Mesodermal cell (in vitro differentiated cells): Measurements from ENCODE around the gene NOC2L.

Experiments
- H3K27ac ChIP-seq: 2 replicates; pipeline ENCODE4 v1.7.0; 2013; ENCODE audit warnings: mild to moderate bottlenecking, low read depth, low read length, moderate library complexity; ENCODE audit not compliant: severe bottlenecking
- H3K36me3 ChIP-seq: 2 replicates; pipeline ENCODE4 v1.7.1; 2013; ENCODE audit warnings: mild to moderate bottlenecking, low read length, moderate library complexity; ENCODE audit not compliant: control insufficient read depth, insufficient read depth
- H3K4me1 ChIP-seq: one replicate; pipeline ENCODE4 v1.7.1; 2013; ENCODE audit warnings: mild to moderate bottlenecking, low read length; ENCODE audit not compliant: insufficient read depth, control insufficient read depth, poor library complexity, severe bottlenecking
- H3K4me3 ChIP-seq: 2 replicates; pipeline ENCODE4 v1.7.0; 2013; ENCODE audit warnings: low read length, control low read depth, mild to moderate bottlenecking; ENCODE audit not compliant: insufficient read depth, poor library complexity, severe bottlenecking; ENCODE audit errors: extremely low read depth
- H3K9me3 ChIP-seq: 2 replicates; pipeline ENCODE4 v1.7.1; 2013; ENCODE audit warnings: mild to moderate bottlenecking, low read length, moderate library complexity; ENCODE audit not compliant: control insufficient read depth
- WGBS, 2 experiments: methylation state at CpG; one replicate each; pipeline ENCODE4 v1.1.5; 2013; ENCODE audit warnings: missing lambda C conversion rate in 2 of 2; ENCODE audit not compliant: insufficient coverage in 2 of 2; 5-methylcytosine and 5-hydroxymethylcytosine counted together

Gene NOC2L

DNA sequence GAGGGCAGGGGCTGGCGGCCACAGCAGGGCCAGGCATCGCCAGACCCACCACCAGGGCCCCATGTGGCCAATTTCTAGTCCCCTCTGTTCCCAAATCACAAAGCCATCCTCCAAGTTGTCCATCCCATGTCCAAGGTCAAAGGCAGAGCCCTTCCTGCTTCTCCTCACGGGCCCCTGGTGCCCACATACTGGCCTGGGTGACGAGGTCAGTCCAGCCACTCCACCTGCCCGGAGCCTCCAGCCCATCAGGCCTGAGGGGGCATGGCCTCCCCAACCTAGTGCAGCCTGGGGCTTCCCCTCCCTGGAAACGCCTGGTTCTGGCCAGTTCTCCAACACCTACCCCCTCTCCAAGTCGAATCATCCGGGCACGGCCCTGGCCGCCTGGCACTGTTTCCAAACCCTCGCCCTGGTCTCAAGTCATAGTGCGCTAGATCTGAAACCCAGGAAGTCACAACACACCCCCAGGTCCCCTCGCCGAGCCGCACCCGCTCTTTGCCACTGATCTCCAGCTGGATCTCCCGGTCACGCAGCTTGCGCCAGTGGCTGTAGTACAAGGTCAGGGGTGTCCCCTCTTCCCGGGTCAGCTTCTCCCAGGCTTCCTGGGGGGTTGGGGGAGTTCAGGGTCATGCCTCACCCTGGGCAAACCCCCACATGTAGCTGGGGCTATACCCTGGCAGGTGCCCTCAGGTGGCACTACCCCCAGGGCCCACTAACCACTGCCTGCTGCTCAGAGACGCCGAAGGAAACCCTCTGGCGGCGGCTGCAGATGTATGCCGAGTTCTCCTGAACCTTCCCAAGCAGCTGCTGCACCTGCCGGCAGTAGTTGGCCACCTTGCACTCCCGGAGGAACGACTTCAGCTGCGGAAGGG, 13.1 kb downstream of the NOC2L start:
- no peaks in the 10 kb centered on the region for H3K9me3 ChIP-seq
- peaks cover 66% of the 10 kb centered on the region for H3K36me3 ChIP-seq
- no peak overlapping the region for H3K27ac ChIP-seq
- 97 to 99% methylated on average over 23 to 28 of the region's 29 CpGs for WGBS, 2 experiments
- H3K4me3 ChIP-seq: no peak overlapping the region
- peaks cover 4% of the 10 kb centered on the region for H3K4me1 ChIP-seq

DNA sequence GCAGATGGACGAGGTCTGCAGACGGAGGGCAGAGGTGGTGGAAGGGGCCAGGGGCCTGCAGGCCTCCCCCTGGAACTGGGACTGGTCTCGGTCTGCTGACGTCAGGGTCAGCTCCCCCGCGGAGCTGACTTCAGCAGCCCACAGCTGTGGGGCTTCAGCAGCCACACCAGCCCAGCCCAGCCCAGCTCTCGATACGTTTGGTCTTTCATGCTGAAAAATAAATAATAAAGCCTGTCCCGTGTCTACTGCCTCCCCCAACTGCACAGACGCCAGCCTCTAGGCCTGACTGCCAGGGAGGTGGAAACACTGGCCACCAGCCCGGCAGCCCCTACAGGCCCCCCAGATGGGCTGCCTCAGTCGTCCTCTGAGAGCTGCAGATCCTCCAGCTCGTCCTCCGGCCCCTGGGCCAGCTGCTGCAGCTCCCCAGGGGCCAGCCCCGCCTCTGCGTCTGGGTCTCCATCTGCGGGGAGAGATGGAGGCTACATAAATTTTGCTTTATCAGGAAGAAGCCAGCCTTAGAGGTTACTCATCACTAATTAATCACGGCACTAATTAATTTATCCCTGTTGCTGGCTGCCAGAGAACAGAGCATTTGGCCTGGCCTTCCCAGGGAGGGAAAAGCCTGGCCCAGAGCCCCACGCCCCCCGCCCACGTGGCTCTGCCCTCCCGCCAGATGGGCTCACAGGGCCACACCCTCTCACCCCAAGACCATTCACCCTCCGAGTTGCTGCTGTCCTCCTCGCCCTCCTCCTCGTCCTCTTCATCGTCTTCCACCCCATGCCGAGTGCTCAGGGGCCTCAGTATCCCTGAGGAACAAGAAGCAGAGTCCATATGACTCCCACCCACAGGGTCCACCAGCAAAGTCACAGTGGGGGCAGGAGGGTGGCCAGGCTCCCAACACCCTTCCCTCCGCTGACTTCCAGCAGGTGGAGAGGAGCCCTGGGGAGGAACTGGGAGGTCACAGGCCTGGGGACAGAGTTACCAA, 14.4 kb downstream of the NOC2L start:
- Histone ChIP-seq H3K27ac (no peak overlapping the region), H3K4me1 (peaks cover 12% of the 10 kb centered on the region)
- 74 to 76% methylated on average over 17 to 24 of the region's 28 CpGs for WGBS, 2 experiments

DNA sequence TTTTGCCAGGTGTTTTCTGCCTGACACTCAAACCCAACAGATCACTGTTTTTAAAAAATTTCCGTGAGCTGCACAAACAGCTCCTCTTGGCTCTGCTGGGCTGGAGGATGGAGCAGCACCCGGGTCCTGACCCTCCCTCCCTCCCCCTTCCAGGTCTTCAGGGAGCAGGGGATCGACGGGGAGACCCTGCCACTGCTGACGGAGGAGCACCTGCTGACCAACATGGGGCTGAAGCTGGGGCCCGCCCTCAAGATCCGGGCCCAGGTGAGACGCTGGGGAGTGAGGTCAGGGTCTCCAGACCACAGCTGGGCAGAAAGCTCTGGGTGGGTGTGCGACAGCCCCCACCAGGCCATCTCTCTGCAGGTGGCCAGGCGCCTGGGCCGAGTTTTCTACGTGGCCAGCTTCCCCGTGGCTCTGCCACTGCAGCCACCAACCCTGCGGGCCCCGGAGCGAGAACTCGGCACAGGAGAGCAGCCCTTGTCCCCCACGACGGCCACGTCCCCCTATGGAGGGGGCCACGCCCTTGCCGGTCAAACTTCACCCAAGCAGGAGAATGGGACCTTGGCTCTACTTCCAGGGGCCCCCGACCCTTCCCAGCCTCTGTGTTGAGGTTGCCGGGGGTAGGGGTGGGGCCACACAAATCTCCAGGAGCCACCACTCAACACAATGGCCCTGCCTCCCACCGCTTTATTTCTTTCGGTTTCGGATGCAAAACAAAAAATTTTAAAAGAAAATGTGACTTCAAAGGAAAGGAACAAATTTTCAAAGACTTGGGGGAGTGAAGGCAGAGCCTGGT, 15.3 kb downstream of the NOC2L start:
- Histone ChIP-seq H3K4me3 (no peak overlapping the region), H3K27ac (peak overlapping the region; percentile 29), H3K4me1 (peaks cover 19% of the 10 kb centered on the region), H3K36me3 (peaks cover 44% of the 10 kb centered on the region), H3K9me3 (no peaks in the 10 kb centered on the region)
- 84 to 85% methylated on average over 17 to 22 of the region's 27 CpGs for WGBS, 2 experiments

More for the DNA sequence above, 14.4 kb downstream of the NOC2L start:
- Histone ChIP-seq H3K4me3 (no peak overlapping the region), H3K36me3 (peaks cover 53% of the 10 kb centered on the region), H3K9me3 (no peaks in the 10 kb centered on the region)

DNA sequence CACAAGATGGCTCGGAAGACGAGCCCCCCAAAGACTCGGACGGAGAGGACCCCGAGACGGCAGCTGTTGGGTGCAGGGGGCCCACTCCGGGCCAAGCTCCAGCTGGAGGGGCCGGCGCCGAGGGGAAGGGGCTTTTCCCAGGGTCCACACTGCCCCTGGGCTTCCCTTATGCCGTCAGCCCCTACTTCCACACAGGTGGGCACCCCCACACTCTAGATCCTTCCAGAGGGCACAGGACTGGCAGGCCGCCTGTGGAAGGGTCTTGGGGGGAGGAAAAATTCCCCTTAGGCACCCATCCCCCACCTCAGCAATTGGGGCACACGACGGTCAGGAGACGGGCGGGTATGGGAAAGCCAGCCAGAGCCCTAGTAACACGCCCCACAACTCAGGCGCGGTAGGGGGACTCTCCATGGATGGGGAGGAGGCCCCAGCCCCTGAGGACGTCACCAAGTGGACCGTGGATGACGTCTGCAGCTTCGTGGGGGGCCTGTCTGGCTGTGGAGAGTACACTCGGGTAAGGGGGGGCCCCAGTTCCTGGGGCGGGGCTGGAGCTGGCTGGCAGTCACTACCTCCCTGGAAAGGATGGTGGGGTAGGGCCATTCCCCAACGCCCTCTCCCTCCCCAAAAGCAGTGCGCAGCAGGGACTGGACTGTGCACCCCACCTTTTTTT, 16.1 kb downstream of the NOC2L start:
- Histone ChIP-seq H3K9me3 (no peaks in the 10 kb centered on the region), H3K4me3 (peak overlapping the region; percentile 40), H3K36me3 (peaks cover 36% of the 10 kb centered on the region), H3K4me1 (peaks cover 21% of the 10 kb centered on the region), H3K27ac (peak overlapping the region; percentile 10)
- 19 to 33% methylated on average over 10 to 14 of the region's 27 CpGs for WGBS, 2 experiments

DNA sequence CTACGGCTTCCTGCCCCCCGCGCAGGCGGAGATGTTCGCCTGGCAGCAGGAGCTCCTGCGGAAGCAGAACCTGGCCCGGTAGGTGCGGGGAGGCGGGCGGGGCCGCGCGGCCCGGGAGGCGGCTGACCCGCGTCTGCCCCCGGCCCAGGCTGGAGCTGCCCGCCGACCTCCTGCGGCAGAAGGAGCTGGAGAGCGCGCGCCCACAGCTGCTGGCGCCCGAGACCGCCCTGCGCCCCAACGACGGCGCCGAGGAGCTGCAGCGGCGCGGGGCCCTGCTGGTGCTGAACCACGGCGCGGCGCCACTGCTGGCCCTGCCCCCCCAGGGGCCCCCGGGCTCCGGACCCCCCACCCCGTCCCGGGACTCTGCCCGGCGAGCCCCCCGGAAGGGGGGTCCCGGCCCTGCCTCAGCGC, 16.6 kb downstream of the NOC2L start:
- Histone ChIP-seq H3K27ac (no peak overlapping the region), H3K36me3 (peaks cover 31% of the 10 kb centered on the region), H3K9me3 (no peaks in the 10 kb centered on the region), H3K4me3 (peak overlapping the region; percentile 40), H3K4me1 (peaks cover 21% of the 10 kb centered on the region)
- 1 to 2% methylated on average over 18 to 37 of the region's 48 CpGs for WGBS, 2 experiments

DNA sequence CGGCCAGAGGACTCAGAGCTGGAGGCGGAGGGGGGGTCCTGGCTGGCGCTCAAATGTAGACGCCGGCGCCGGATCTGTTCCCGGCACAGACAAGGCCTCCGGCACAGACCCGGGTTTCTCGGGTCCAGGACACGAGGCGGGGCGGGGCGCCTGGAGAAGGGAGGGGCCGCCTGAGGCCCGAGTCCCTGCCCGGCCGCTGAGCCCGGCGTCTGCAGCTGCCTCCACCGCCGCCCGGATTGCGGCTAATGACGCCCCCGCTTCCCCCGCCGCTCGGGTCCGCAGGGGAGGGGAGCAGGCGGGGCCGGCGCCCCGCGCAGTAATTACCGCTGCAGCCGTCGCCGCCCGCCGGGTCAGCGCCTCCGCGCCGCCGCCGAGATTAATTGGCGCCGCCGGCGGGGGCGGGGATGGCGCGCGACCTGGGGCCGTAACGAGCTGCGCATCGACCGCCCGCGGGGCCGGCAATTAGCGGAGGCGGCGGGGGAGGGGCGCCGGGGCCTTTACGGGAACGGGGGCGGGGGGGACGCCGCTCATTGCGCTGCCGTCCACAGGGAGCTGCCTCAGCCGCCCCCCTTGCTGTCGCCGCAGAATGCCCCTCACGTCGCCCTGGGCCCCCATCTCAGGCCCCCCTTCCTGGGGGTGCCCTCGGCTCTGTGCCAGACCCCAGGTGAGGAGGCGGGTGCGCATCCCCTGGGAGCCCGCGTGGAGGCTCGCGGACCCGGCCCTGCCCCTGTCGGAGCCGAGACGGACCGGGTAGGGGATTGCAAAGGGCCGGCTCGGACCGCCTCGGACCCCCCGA, 17.3 kb downstream of the NOC2L start:
- peak overlapping the region; percentile 40 for H3K4me3 ChIP-seq
- H3K36me3 ChIP-seq: peaks cover 25% of the 10 kb centered on the region
- H3K4me1 ChIP-seq: peaks cover 21% of the 10 kb centered on the region
- H3K27ac ChIP-seq: no peak overlapping the region
- no peaks in the 10 kb centered on the region for H3K9me3 ChIP-seq
- WGBS, 2 experiments: 0% methylated on average over 48 to 74 of the region's 98 CpGs

DNA sequence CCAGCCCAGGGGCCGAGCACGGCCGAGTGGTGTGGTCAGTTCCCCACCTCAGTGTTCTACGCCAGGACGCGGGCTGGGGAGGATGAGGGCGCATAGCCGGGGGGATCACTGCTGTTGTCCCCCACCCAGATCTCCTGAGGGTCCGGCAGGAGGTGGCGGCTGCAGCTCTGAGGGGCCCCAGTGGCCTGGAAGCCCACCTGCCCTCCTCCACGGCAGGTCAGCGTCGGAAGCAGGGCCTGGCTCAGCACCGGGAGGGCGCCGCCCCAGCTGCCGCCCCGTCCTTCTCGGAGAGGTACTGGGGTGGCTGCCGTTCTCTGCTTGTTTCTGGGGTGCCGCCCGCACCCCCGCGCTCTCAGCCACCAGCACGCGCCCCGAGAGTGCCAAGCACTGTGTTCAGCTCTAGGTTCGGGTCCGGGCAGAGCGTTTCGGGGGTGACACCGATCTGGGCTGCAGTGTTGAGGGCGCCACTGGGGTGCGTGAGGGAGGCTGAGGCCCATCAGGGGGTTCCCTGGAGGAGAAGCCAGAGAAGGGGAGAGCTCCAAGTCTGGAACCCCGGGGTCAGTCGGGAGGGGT, 18.0 kb downstream of the NOC2L start:
- H3K27ac ChIP-seq: peak overlapping the region; percentile 23
- H3K4me3 ChIP-seq: peak overlapping the region; percentile 40
- peaks cover 19% of the 10 kb centered on the region for H3K36me3 ChIP-seq
- no peaks in the 10 kb centered on the region for H3K9me3 ChIP-seq
- peaks cover 21% of the 10 kb centered on the region for H3K4me1 ChIP-seq
- WGBS, 2 experiments: 5 to 10% methylated on average over 30 to 35 of the region's 36 CpGs

DNA sequence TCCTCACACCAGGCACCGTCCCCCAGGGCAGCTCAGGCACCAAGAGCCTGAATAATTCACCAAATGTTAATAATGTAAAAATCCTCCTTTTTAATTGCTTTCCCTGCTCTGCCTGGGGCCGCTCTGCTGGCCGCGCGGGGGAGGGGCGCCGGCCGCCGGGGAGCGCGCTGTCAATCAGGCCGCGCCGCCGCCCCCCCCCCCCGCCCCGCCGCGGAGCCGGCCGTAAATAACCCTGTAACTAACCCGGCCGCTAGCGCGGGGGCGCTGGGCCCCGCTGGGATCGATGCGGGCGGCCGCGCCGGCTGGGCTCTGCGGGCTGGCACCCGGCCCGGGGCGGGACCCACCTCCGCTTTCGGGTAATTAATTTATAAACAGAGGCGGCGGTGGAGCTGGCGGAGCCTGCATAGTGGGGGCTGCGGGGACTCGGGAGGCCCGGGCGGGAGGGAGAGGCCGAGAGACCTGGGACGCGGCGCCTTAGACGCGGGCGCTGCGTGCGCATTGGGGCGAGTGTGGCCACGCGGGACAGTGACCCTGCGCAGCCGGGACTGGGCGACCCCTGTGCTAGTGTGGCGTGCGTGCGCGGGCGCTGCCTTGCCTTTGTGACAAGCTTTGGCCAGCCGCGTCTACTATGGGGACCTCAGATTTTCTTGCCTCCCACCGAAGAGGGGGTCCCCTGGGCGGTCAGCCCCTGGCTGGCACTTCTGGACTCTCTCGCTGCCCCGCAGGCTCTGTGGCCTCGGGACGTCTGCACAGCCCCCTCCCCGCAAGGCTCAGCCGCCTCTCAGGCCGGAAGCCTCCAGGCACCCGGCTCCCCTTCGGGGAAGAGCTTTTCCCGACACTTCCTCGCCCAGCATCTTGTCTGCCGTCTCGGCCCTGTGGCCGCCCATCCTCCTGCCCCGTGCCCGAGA, 18.7 kb downstream of the NOC2L start:
- H3K36me3 ChIP-seq: peaks cover 11% of the 10 kb centered on the region
- WGBS, 2 experiments: 1 to 2% methylated on average over 48 to 59 of the region's 86 CpGs
- H3K27ac ChIP-seq: peak overlapping the region; percentile 6
- H3K9me3 ChIP-seq: no peaks in the 10 kb centered on the region
- peak overlapping the region; percentile 40 for H3K4me3 ChIP-seq
- H3K4me1 ChIP-seq: peaks cover 25% of the 10 kb centered on the region
